Measurements from ENCODE around the gene VPREB3. TPM values are rescaled to one million over a fixed set of nuclear protein-coding genes. Genes with fewer than 3 reads are reported as not detected.

VPREB3 gene, protein sequence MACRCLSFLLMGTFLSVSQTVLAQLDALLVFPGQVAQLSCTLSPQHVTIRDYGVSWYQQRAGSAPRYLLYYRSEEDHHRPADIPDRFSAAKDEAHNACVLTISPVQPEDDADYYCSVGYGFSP
- total RNA-seq (2014; rRNA removed; shearing (Covaris generic); ENCODE audit: low replicate concordance): 321 and 642 TPM in 2 replicates

DNA sequence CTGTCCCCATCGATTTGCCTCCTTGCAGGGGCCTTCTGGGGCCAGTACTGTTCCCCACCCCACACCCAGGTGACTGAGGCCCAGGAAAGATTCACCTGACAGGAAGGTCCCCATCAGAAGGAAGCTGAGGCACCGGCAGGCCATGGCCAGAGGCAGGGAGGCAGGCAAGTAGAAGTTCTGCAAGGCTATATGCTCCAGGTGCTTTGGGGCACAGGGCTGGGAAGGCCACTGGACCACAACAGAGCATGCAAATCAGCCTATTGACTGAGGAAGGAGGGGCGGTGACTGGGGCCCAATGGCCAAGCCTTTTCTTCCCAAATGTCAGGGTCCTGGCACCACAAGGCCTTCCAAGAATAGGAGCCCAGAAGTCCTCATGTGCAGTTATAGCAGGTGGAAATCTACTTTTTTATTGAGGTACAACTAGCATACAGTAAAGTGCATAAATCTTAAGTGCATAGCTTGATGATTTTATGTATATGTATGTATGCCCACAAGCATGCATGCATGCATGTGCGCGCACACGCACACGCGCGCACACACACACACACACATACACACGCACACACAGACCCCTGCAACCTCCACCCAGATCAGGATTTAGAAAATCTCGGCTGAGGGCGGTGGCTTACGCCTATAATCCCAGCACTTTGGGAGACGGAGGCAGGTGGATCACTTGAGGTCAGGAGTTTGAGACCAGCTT, at the start of gene VPREB3:
TSS of gene VPREB3 (minus strand) at position 206 of the 700 bp plus-strand sequence. CDS start at position 144, 62 bp downstream.
- peak within 1 kb of the TSS; percentile 99 for H3K9ac ChIP-seq (ENCODE audit: low read length)
- H3K36me3 ChIP-seq (ENCODE audit: insufficient read depth, low read length): no peaks in the 10 kb centered on the region
- peaks cover 87% of the 10 kb centered on the region for H3K4me1 ChIP-seq (ENCODE audit: low read length)
- peak within 1 kb of the TSS; percentile 93 for H3K4me2 ChIP-seq (ENCODE audit: low read depth, low read length, poor library complexity, severe bottlenecking)
- peaks cover 13% of the 10 kb centered on the region for H3K79me2 ChIP-seq (ENCODE audit: low read length)
- no peaks in the 10 kb centered on the region for H4K20me1 ChIP-seq (ENCODE audit: insufficient read depth, low read depth, low read length)
- no peaks in the 10 kb centered on the region for H3K27me3 ChIP-seq (ENCODE audit: low read length)
- H3K9me2 ChIP-seq (replicated peaks; ENCODE audit: insufficient read depth, low read length): no peaks in the 10 kb centered on the region
- H3K9me3 ChIP-seq (ENCODE audit: low read length): no peaks in the 10 kb centered on the region
- peak; percentile 95 for DNase-seq
- H3K27ac ChIP-seq (ENCODE audit: low read length): peak within 1 kb of the TSS; percentile 98
- peak within 1 kb of the TSS; percentile 89 for H3K4me3 ChIP-seq (ENCODE audit: low read length)
- H2AFZ ChIP-seq (ENCODE audit: low read length): no peak within 1 kb of the TSS

GRCh38 chr22:23803001-23803819, 49.0 kb upstream of the VPREB3 start:
- no peaks in the 10 kb centered on the region for H3K9me2 ChIP-seq (replicated peaks; ENCODE audit: insufficient read depth, low read length)
- peak overlapping the region; percentile 65 for H3K4me3 ChIP-seq (ENCODE audit: low read length)
- H3K27ac ChIP-seq (ENCODE audit: low read length): peak overlapping the region; percentile 97
- peak; percentile 88 for DNase-seq
- H3K4me1 ChIP-seq (ENCODE audit: low read length): peaks cover 86% of the 10 kb centered on the region
- no peaks in the 10 kb centered on the region for H3K9me3 ChIP-seq (ENCODE audit: low read length)
- H3K9ac ChIP-seq (ENCODE audit: low read length): peak overlapping the region; percentile 82
- no peak overlapping the region for H2AFZ ChIP-seq (ENCODE audit: low read length)
- H3K27me3 ChIP-seq (ENCODE audit: low read length): no peaks in the 10 kb centered on the region
- no peaks in the 10 kb centered on the region for H4K20me1 ChIP-seq (ENCODE audit: insufficient read depth, low read depth, low read length)
- H3K4me2 ChIP-seq (ENCODE audit: low read depth, low read length, poor library complexity, severe bottlenecking): peak overlapping the region; percentile 95
- peaks cover 42% of the 10 kb centered on the region for H3K36me3 ChIP-seq (ENCODE audit: insufficient read depth, low read length)
- H3K79me2 ChIP-seq (ENCODE audit: low read length): peaks cover 47% of the 10 kb centered on the region

- no peak for DNase-seq
- peaks cover 40% of the 10 kb centered on the region for H3K79me2 ChIP-seq (ENCODE audit: low read length)
- H3K4me3 ChIP-seq (ENCODE audit: low read length): peak overlapping the region; percentile 65; the same call in 1 of the 2 replicates
- H3K9ac ChIP-seq (ENCODE audit: low read length): peak overlapping the region; percentile 82
- H3K4me1 ChIP-seq (ENCODE audit: low read length): peaks cover 86% of the 10 kb centered on the region
- no peaks in the 10 kb centered on the region for H4K20me1 ChIP-seq (ENCODE audit: insufficient read depth, low read depth, low read length)
- peak overlapping the region; percentile 97 for H3K27ac ChIP-seq (ENCODE audit: low read length)
- H3K27me3 ChIP-seq (ENCODE audit: low read length): no peaks in the 10 kb centered on the region
- H3K9me3 ChIP-seq (ENCODE audit: low read length): no peaks in the 10 kb centered on the region
- peak overlapping the region; percentile 95 for H3K4me2 ChIP-seq (ENCODE audit: low read depth, low read length, poor library complexity, severe bottlenecking)
- H2AFZ ChIP-seq (ENCODE audit: low read length): no peak overlapping the region
- H3K9me2 ChIP-seq (replicated peaks; ENCODE audit: insufficient read depth, low read length): no peaks in the 10 kb centered on the region
- H3K36me3 ChIP-seq (ENCODE audit: insufficient read depth, low read length): peaks cover 45% of the 10 kb centered on the region
Measured at GRCh38 chr22:23801886-23802377, 47.7 kb upstream of the VPREB3 start.

DNA sequence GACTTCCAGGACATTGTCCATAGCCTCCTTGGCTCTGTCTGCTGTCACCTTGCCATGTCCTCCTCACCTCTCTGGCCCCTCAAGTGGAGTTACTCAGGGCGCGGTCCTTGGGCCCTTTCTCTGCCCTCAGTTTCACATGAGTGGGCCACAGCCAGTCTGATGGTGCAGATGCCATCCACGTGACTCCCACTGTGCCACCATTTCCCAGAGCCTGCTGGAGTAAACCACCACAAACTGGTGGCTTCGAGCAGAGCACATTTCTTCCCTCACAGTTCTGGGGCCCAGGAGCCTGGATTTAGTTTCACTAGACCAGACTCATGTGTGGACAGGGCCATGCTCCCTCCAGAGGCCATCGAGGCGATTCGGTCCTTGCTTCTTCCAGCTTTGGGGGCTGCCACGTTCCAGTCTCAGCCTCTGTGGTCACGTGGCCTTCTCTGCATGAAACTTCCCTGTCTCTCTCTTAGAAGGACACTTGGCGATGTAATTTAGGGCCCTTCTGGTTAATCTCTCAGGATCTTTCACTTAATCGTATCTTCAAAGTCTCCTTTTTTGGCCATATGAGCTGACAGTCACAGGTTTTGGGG, 47.1 kb upstream of the VPREB3 start:
- peak overlapping the region; percentile 97 for H3K27ac ChIP-seq (ENCODE audit: low read length)

DNA sequence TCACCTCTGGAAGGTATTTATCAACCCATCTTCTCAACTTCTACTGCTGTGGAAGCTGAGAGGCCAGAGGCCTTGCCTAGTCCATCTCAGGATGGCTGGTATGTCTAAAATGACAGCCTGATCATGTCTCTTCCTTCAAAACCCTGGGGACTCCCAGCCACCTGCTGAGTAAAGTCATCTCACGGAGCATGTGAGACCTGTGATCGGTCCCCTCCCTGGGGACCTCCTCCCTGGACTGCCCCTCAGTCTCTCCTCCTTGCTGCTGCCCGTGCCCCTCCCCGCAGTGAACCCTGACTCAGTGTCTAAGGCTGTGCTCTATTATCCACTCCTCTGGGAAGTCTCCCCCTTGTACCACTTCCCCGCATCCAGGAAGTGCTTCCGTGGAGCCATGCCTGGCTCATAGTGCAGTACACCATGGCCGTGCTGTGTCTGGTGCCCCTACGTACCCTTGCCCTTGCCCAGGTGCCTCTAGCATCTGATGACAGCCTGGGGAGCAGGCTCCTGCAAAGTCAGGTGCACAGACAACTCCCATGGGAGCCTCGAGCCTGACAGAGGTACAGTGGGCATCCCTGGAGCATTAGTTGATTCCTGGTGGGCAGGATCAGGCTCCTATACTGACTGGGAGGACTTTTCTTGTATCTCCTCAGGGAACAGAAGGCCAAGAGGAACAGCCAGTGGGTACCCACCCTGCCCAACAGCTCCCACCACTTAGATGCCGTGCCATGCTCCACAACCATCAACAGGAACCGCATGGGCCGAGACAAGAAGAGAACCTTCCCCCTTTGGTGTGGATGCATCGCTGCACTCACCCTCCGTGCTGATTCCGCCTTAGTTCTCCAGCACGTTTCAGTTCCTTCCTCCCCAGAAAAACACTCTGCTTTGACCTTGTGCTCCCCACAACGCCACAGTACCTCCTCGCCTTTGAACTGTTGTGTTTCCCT, 46.3 kb upstream of the VPREB3 start:
- Histone ChIP-seq H3K27ac (ENCODE audit: low read length) (peak overlapping the region; percentile 97), H3K4me1 (ENCODE audit: low read length) (peaks cover 73% of the 10 kb centered on the region), H3K9me2 (replicated peaks; ENCODE audit: insufficient read depth, low read length) (no peaks in the 10 kb centered on the region), H4K20me1 (ENCODE audit: insufficient read depth, low read depth, low read length) (no peaks in the 10 kb centered on the region), H3K9ac (ENCODE audit: low read length) (peak overlapping the region; percentile 82), H3K79me2 (ENCODE audit: low read length) (peaks cover 26% of the 10 kb centered on the region), H3K9me3 (ENCODE audit: low read length) (no peaks in the 10 kb centered on the region), H2AFZ (ENCODE audit: low read length) (no peak overlapping the region), H3K4me2 (ENCODE audit: low read depth, low read length, poor library complexity, severe bottlenecking) (peak overlapping the region; percentile 95), H3K36me3 (ENCODE audit: insufficient read depth, low read length) (peaks cover 43% of the 10 kb centered on the region), H3K4me3 (ENCODE audit: low read length) (peak overlapping the region; percentile 65; the same call in 1 of the 2 replicates), H3K27me3 (ENCODE audit: low read length) (no peaks in the 10 kb centered on the region)
- peak; percentile 94 for DNase-seq

More for the DNA sequence above, 47.1 kb upstream of the VPREB3 start:
- Histone ChIP-seq H3K9me3 (ENCODE audit: low read length) (no peaks in the 10 kb centered on the region), H3K4me2 (ENCODE audit: low read depth, low read length, poor library complexity, severe bottlenecking) (peak overlapping the region; percentile 95), H3K36me3 (ENCODE audit: insufficient read depth, low read length) (peaks cover 45% of the 10 kb centered on the region), H3K4me3 (ENCODE audit: low read length) (peak overlapping the region; percentile 65; the same call in 1 of the 2 replicates), H4K20me1 (ENCODE audit: insufficient read depth, low read depth, low read length) (no peaks in the 10 kb centered on the region), H3K79me2 (ENCODE audit: low read length) (peaks cover 34% of the 10 kb centered on the region), H3K9me2 (replicated peaks; ENCODE audit: insufficient read depth, low read length) (no peaks in the 10 kb centered on the region), H3K4me1 (ENCODE audit: low read length) (peaks cover 81% of the 10 kb centered on the region), H3K9ac (ENCODE audit: low read length) (peak overlapping the region; percentile 82), H2AFZ (ENCODE audit: low read length) (no peak overlapping the region), H3K27me3 (ENCODE audit: low read length) (no peaks in the 10 kb centered on the region)
- DNase-seq: peak; percentile 57

GRCh38 chr22:23796461-23796860, 42.2 kb upstream of the VPREB3 start:
- Histone ChIP-seq H3K9ac (ENCODE audit: low read length) (no peak overlapping the region), H4K20me1 (ENCODE audit: insufficient read depth, low read depth, low read length) (peaks cover 10% of the 10 kb centered on the region; the same call in 1 of the 2 replicates), H3K36me3 (ENCODE audit: insufficient read depth, low read length) (peaks cover 40% of the 10 kb centered on the region), H3K9me3 (ENCODE audit: low read length) (no peaks in the 10 kb centered on the region), H3K79me2 (ENCODE audit: low read length) (peaks cover 17% of the 10 kb centered on the region), H3K9me2 (replicated peaks; ENCODE audit: insufficient read depth, low read length) (no peaks in the 10 kb centered on the region), H2AFZ (ENCODE audit: low read length) (no peak overlapping the region), H3K4me2 (ENCODE audit: low read depth, low read length, poor library complexity, severe bottlenecking) (no peak overlapping the region), H3K4me1 (ENCODE audit: low read length) (peaks cover 32% of the 10 kb centered on the region), H3K27ac (ENCODE audit: low read length) (no peak overlapping the region), H3K4me3 (ENCODE audit: low read length) (no peak overlapping the region), H3K27me3 (ENCODE audit: low read length) (no peaks in the 10 kb centered on the region)
- DNase-seq: no peak

GRCh38 chr22:23793326-23793725, 39.1 kb upstream of the VPREB3 start:
- H4K20me1 ChIP-seq (ENCODE audit: insufficient read depth, low read depth, low read length): peaks cover 29% of the 10 kb centered on the region; the same call in 1 of the 2 replicates
- no peak for DNase-seq
- H3K27me3 ChIP-seq (ENCODE audit: low read length): no peaks in the 10 kb centered on the region
- H3K79me2 ChIP-seq (ENCODE audit: low read length): peaks cover 48% of the 10 kb centered on the region
- peaks cover 20% of the 10 kb centered on the region for H3K4me1 ChIP-seq (ENCODE audit: low read length)
- H3K4me2 ChIP-seq (ENCODE audit: low read depth, low read length, poor library complexity, severe bottlenecking): no peak overlapping the region
- no peak overlapping the region for H3K27ac ChIP-seq (ENCODE audit: low read length)
- H3K4me3 ChIP-seq (ENCODE audit: low read length): no peak overlapping the region
- no peak overlapping the region for H3K9ac ChIP-seq (ENCODE audit: low read length)
- H3K9me2 ChIP-seq (replicated peaks; ENCODE audit: insufficient read depth, low read length): no peaks in the 10 kb centered on the region
- no peaks in the 10 kb centered on the region for H3K9me3 ChIP-seq (ENCODE audit: low read length)
- no peak overlapping the region for H2AFZ ChIP-seq (ENCODE audit: low read length)
- H3K36me3 ChIP-seq (ENCODE audit: insufficient read depth, low read length): peaks cover 49% of the 10 kb centered on the region

All from Karpas-422 (cell line).